ENCODE data around the gene FOXN1. TPM values are rescaled to one million over a fixed set of nuclear protein-coding genes. Genes with fewer than 3 reads are reported as not detected.

Gene FOXN1
- total and polyA plus RNA-seq, 2 of the 4 experiments (the other 2 are of a cell fraction): not detected

DNA sequence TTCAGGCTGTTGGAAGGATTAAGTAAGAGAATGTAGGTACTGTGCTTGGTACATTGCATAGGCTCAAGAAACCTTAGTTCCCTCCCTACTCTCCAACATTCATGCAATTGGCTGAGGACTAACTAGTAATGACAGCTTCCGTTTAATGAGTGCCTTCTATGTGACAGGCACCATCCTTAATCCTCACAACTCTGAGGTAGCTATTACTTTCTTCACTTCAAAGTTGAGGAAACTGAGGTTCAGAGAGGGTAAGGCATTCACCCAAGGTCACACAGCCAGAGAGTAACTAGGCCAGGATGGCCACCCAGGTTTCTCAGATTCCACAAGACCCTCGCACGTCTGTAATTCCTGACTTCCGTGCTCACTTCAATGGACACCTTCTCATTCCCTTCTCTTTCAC, 24.1 kb downstream of the FOXN1 start:
- no peak overlapping the region for H2BK5ac ChIP-seq (ENCODE audit: low read depth, low read length, poor library complexity, severe bottlenecking)
- no peaks in the 10 kb centered on the region for H3K36me3 ChIP-seq (ENCODE audit: control insufficient read depth, insufficient read depth, low read length)
- peaks cover 21% of the 10 kb centered on the region for H3K4me1 ChIP-seq (ENCODE audit: control insufficient read depth, insufficient read depth, low read length)
- POLR2A ChIA-PET (ENCODE audit: unreplicated experiment): no interaction called here
- no peak overlapping the region for H2AK5ac ChIP-seq (ENCODE audit: low read depth, low read length)
- no peak overlapping the region for H2AK9ac ChIP-seq (replicated peaks; ENCODE audit: low read depth, low read length, poor library complexity)
- H3K23ac ChIP-seq (ENCODE audit: low read depth, low read length): no peak overlapping the region
- TF ChIP-seq NFE2L2 (IDR thresholded peaks at IDR 0.05; ENCODE audit: low read depth, low read length) (no peak), BHLHE40 (IDR thresholded peaks at IDR 0.05; ENCODE audit: low read depth, low read length) (no peak), CHD1 (IDR thresholded peaks at IDR 0.05; ENCODE audit: low read depth, low read length) (no peak), RFX5 (IDR thresholded peaks at IDR 0.05; ENCODE audit: low read depth, low read length) (no peak), CEBPB (IDR thresholded peaks at IDR 0.05; ENCODE audit: low read depth, low read length) (no peak), MXI1 (IDR thresholded peaks at IDR 0.05; ENCODE audit: borderline replicate concordance, low read depth, low read length) (no peak), MAFK (IDR thresholded peaks at IDR 0.05; ENCODE audit: low read depth, low read length) (no peak), SMC3 (IDR thresholded peaks at IDR 0.05; ENCODE audit: low read depth, low read length) (no peak), MAZ (IDR thresholded peaks at IDR 0.05; ENCODE audit: borderline replicate concordance, low read depth, low read length) (no peak), RCOR1 (IDR thresholded peaks at IDR 0.05; ENCODE audit: insufficient replicate concordance, low read length) (no peak), FOS (IDR thresholded peaks at IDR 0.05; ENCODE audit: low read depth, low read length) (no peak), RAD21 (IDR thresholded peaks at IDR 0.05; ENCODE audit: low read length) (no peak), POLR2A (IDR thresholded peaks at IDR 0.05; ENCODE audit: low read depth, low read length) (no peak)
- TF ChIP-seq, protein P1, sequence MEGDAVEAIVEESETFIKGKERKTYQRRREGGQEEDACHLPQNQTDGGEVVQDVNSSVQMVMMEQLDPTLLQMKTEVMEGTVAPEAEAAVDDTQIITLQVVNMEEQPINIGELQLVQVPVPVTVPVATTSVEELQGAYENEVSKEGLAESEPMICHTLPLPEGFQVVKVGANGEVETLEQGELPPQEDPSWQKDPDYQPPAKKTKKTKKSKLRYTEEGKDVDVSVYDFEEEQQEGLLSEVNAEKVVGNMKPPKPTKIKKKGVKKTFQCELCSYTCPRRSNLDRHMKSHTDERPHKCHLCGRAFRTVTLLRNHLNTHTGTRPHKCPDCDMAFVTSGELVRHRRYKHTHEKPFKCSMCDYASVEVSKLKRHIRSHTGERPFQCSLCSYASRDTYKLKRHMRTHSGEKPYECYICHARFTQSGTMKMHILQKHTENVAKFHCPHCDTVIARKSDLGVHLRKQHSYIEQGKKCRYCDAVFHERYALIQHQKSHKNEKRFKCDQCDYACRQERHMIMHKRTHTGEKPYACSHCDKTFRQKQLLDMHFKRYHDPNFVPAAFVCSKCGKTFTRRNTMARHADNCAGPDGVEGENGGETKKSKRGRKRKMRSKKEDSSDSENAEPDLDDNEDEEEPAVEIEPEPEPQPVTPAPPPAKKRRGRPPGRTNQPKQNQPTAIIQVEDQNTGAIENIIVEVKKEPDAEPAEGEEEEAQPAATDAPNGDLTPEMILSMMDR (conservative IDR thresholded peaks at IDR 0.05; ENCODE audit: low read depth, low read length): no peak
- TF ChIP-seq, protein P2, sequence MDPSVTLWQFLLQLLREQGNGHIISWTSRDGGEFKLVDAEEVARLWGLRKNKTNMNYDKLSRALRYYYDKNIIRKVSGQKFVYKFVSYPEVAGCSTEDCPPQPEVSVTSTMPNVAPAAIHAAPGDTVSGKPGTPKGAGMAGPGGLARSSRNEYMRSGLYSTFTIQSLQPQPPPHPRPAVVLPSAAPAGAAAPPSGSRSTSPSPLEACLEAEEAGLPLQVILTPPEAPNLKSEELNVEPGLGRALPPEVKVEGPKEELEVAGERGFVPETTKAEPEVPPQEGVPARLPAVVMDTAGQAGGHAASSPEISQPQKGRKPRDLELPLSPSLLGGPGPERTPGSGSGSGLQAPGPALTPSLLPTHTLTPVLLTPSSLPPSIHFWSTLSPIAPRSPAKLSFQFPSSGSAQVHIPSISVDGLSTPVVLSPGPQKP (IDR thresholded peaks at IDR 0.05; ENCODE audit: borderline replicate concordance, low read depth, low read length): no peak
- TF ChIP-seq, protein P3, sequence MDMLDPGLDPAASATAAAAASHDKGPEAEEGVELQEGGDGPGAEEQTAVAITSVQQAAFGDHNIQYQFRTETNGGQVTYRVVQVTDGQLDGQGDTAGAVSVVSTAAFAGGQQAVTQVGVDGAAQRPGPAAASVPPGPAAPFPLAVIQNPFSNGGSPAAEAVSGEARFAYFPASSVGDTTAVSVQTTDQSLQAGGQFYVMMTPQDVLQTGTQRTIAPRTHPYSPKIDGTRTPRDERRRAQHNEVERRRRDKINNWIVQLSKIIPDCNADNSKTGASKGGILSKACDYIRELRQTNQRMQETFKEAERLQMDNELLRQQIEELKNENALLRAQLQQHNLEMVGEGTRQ (IDR thresholded peaks at IDR 0.05; ENCODE audit: low read depth, low read length): no peak
- no peaks in the 10 kb centered on the region for H3K9me3 ChIP-seq (ENCODE audit: control insufficient read depth, insufficient read depth, low read length)
- no peak overlapping the region for H3K4me2 ChIP-seq (ENCODE audit: low read depth, low read length)
- intact Hi-C loops (cut with micrococcal nuclease): no loop called here
- no peak overlapping the region for H3K4ac ChIP-seq (ENCODE audit: low read depth, low read length)
- no peak overlapping the region for H4K91ac ChIP-seq (ENCODE audit: insufficient read depth, low read depth, low read length)
- H3K79me1 ChIP-seq (ENCODE audit: low read depth in 1 of 2, low read length in 2 of 2): no peaks in the 10 kb centered on the region
- H2BK15ac ChIP-seq (ENCODE audit: low read depth, low read length): no peak overlapping the region
- dilution Hi-C loops (cut with HindIII; ENCODE audit: low sequenced_read_pairs, unreplicated experiment): no loop called here
- no peak overlapping the region for H2AFZ ChIP-seq (replicated peaks; ENCODE audit: low read length, poor library complexity)
- H2BK120ac ChIP-seq (ENCODE audit: low read depth, low read length): no peak overlapping the region
- H3K14ac ChIP-seq (replicated peaks; ENCODE audit: low read depth, low read length): no peak overlapping the region
- WGBS, 2 experiments (ENCODE audit: extremely low coverage in 2 of 2, insufficient read length in 1 of 2): 40% methylated on average over 1 of the region's 4 CpGs; no CpG with 5 or more reads in 1 of the 2 experiments
- no peak overlapping the region for H3K9ac ChIP-seq (ENCODE audit: low read depth, low read length)
- H3K56ac ChIP-seq (ENCODE audit: extremely low read depth, insufficient read depth, low read length): no peak overlapping the region
- no peak overlapping the region for H4K5ac ChIP-seq (ENCODE audit: low read depth, low read length)
- no peak overlapping the region for H3K18ac ChIP-seq (ENCODE audit: low read depth, low read length)
- BruUV-seq (replicated peaks): no TSS peak
- peaks cover 12% of the 10 kb centered on the region for H3K27me3 ChIP-seq (ENCODE audit: control insufficient read depth, insufficient read depth, low read length)
- CTCF ChIA-PET: no interaction called here
- H3K4me3 ChIP-seq (ENCODE audit: insufficient read depth, low read depth, low read length): no peak overlapping the region
- H3K27ac ChIP-seq (ENCODE audit: insufficient read depth, low read length): no peak overlapping the region
- ATAC-seq (ENCODE audit: low read depth) (no peak), DNase-seq (no peak)
- in situ Hi-C loops (cut with MboI; ENCODE audit: low sequenced_read_pairs): no loop called here
- peaks cover 8% of the 10 kb centered on the region for H3K9me1 ChIP-seq (ENCODE audit: insufficient read depth, low read length)
- H4K20me1 ChIP-seq (ENCODE audit: insufficient read depth, low read length): no peaks in the 10 kb centered on the region
- H2BK20ac ChIP-seq (ENCODE audit: low read depth, low read length): no peak overlapping the region
- no peak overlapping the region for H4K8ac ChIP-seq (ENCODE audit: low read depth in 2 of 2, low read length in 2 of 2)
